Body of pancreas (tissue), 4 donors: ENCODE measurements around the gene HNRNPD. TPM values are rescaled to one million over a fixed set of nuclear protein-coding genes. Genes with fewer than 3 reads are reported as not detected.
"Not testable (repeated sequence)": the region's sequence is repeated elsewhere in the genome, so short reads cannot be mapped to it uniquely, and the experiment has no call there.

Experiments used
- ATAC-seq: fragments of 150-250 bp; one replicate; pipeline ENCODE4 v1.9.1; 2016
- DNase-seq, 4 donors: peaks; one replicate each; pipeline ENCODE4 v3.0.0-alpha.2; 2019
- H3K27ac ChIP-seq, 4 donors: fragments of 200-600 bp; sonication (generic); 1 replicate in 3 of 4; 2 replicates in 1 of 4; pipeline versions ENCODE4 v1.5.1 to v1.6.1; 2016 to 2019; ENCODE audit warnings: mild to moderate bottlenecking in 1 of 4, mixed read lengths in 1 of 4, moderate library complexity in 1 of 4
- H3K27me3 ChIP-seq, 2 donors: fragments of 200-600 bp; sonication (generic); one replicate each; pipeline ENCODE4 v1.6.0; 2016; ENCODE audit warnings: mild to moderate bottlenecking in 1 of 2
- H3K36me3 ChIP-seq, 2 donors: fragments of 200-600 bp; sonication (generic); replicated peaks in 1 of 2; 2 replicates each; pipeline ENCODE4 v1.5.1; 2016; ENCODE audit warnings: low read depth in 2 of 2; ENCODE audit not compliant: insufficient read depth in 1 of 2
- H3K4me1 ChIP-seq: fragments of 200-600 bp; sonication (generic); one replicate; pipeline ENCODE4 v1.6.0; 2016
- H3K4me3 ChIP-seq, 2 donors: fragments of 200-600 bp; sonication (generic); 1 replicate in 1 of 2; 2 replicates in 1 of 2; pipeline ENCODE4 v1.5.1; 2016 to 2019
- H3K9me3 ChIP-seq, 3 donors: fragments of 200-600 bp; sonication (generic); 1 replicate in 2 of 3; 2 replicates in 1 of 3; pipeline ENCODE4 v1.5.1; 2016
- POLR2A ChIP-seq, 3 donors: fragments of 450-650 bp; IDR thresholded peaks; one replicate each; pipeline ENCODE4 v1.6.1; 2016; ENCODE audit warnings: antibody characterized with exemption in 3 of 3, mild to moderate bottlenecking in 2 of 3
- WGBS, 2 donors: methylation state at CpG; one replicate each; pipeline ENCODE4 v1.1.5; 2017; 5-methylcytosine and 5-hydroxymethylcytosine counted together
- intact Hi-C: fragments of 100-400 bp; cut with DNase I; formaldehyde crosslinking; loops from one replicate; pipeline ENCODE4 v1.15.1; 2023
- total RNA-seq, 2 donors: library from RNA; depleted of rRNA; stranded (reverse); fragments of >200 nt; gene quantifications; one replicate each; pipeline ENCODE4 v1.1.0, GENCODE V29; 2016
- TF ChIP-seq, protein P1 (sequence below), 7 experiments: fragments of 450-650 bp in 4 of 7; fragments of 200-600 bp in 3 of 7; sonication (generic) in 3 of 7; IDR thresholded peaks; one replicate each; pipeline ENCODE4 v1.5.1; 2016 to 2019; ENCODE audit warnings: antibody characterized with exemption in 7 of 7

Gene HNRNPD
- total RNA-seq, 2 donors from 2014 or later = 97.0 to 104 TPM

DNA sequence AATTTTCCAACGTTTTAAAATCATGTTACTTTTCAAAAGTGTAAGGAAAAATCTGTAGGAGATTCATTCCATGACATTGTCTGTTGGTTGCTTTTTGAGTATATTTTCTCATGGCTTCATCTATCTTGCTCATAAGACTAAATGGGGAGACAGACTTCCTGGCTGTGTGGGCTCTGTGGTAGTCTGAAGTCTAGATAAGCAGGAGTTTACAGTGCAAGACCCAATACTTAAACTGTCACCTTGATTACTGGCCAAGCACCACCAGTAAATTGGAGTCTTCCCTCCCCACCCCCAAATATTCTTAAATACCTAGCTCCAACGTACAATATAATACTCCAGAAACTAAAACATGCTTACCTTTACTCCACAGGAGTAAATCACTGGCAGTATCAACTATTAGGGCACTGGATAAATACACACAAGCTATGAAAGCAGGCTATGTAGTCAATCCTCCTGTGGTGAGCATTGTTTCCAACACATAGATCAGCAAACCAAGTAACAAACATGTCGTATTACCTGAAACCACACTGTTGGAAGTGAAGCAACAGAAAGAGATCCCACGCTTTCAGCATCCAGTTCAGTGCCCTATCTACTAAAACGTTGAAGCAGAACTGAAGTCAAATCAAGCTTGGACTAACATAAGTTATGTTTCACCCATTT lies 6.2 kb downstream of the HNRNPD start:
- no peaks in the 10 kb centered on the region for H3K36me3 ChIP-seq
- ATAC-seq (no peak), DNase-seq (no peak)
- H3K4me3 ChIP-seq = no peak overlapping the region
- H3K27ac ChIP-seq = no peak overlapping the region
- TF ChIP-seq POLR2A (IDR thresholded peaks at IDR 0.05) = no peak
- TF ChIP-seq, protein P1, sequence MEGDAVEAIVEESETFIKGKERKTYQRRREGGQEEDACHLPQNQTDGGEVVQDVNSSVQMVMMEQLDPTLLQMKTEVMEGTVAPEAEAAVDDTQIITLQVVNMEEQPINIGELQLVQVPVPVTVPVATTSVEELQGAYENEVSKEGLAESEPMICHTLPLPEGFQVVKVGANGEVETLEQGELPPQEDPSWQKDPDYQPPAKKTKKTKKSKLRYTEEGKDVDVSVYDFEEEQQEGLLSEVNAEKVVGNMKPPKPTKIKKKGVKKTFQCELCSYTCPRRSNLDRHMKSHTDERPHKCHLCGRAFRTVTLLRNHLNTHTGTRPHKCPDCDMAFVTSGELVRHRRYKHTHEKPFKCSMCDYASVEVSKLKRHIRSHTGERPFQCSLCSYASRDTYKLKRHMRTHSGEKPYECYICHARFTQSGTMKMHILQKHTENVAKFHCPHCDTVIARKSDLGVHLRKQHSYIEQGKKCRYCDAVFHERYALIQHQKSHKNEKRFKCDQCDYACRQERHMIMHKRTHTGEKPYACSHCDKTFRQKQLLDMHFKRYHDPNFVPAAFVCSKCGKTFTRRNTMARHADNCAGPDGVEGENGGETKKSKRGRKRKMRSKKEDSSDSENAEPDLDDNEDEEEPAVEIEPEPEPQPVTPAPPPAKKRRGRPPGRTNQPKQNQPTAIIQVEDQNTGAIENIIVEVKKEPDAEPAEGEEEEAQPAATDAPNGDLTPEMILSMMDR (IDR thresholded peaks at IDR 0.05) = no peak
- intact Hi-C loops = no loop called here
- H3K27me3 ChIP-seq = no peaks in the 10 kb centered on the region
- peaks cover 80% of the 10 kb centered on the region for H3K4me1 ChIP-seq
- no peaks in the 10 kb centered on the region for H3K9me3 ChIP-seq
- 39 to 44% methylated on average over 5 of the region's 5 CpGs for WGBS, 2 donors

DNA sequence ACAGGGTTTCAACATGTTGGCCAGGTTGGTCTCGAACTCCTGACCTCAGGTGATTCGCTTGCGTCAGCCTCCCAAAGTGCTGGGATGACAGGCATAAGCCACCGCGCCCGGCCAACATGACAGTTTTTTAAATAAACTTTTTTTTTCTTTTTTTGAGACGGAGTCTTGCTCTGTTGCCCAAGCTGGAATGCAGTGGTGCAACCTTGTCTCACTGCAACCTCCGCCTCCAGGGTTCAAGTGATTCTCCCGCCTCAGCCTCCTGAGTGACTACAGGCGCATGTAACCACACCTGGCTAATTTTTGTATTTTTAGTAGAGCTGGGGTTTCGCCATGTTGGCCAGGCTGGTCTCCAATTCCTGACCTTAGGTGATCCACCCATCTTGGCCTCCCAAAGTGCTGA lies 7.4 kb downstream of the HNRNPD start:
- ATAC-seq, H3K9me3 ChIP-seq, intact Hi-C loops, H3K36me3 ChIP-seq, H3K27ac ChIP-seq, H3K4me3 ChIP-seq, H3K27me3 ChIP-seq, DNase-seq: not testable (repeated sequence)
- peaks cover 91% of the 10 kb centered on the region for H3K4me1 ChIP-seq
- WGBS, 2 donors = 93% methylated on average over 11 of the region's 11 CpGs

DNA sequence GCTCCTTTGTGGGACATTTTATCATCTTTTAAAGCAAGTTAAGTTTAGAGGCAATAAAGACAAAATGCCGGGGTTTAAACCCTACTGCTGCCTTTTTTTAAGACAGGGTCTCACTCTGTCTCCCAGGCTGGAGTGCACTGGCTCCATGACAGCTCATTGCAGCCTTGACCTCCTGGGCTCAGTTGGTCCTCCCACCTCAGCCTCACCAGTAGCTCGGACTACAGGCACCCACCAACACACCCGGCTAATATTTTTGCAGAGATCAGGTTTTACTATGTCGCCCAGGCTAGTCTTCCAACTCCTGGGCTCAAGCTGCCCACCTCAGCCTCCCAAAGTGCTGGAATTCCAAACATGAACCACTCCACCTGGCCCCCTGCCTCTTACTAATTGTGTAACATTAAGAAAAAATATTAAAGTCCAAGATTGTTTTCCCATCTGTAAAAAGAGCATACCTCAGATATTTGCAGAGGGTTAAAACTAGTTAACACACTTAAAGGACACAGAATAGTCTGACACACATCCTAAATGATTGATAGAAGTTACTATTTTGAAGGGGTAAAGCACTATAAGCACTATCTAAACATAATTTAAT lies 9.8 kb downstream of the HNRNPD start:
- no peaks in the 10 kb centered on the region for H3K27me3 ChIP-seq
- H3K4me3 ChIP-seq = no peak overlapping the region
- intact Hi-C loops = no loop called here
- ATAC-seq (no peak), DNase-seq (no peak)
- TF ChIP-seq, protein P1 (IDR thresholded peaks at IDR 0.05) = no peak
- TF ChIP-seq POLR2A (IDR thresholded peaks at IDR 0.05) = no peak
- 65 to 80% methylated on average over 4 of the region's 4 CpGs for WGBS, 2 donors
- no peaks in the 10 kb centered on the region for H3K36me3 ChIP-seq
- H3K9me3 ChIP-seq = peaks cover 0 to 3% (median 0%) of the 10 kb centered on the region in 3 donors
- no peak overlapping the region for H3K27ac ChIP-seq
- H3K4me1 ChIP-seq = peaks cover 92% of the 10 kb centered on the region

- H3K27me3 ChIP-seq = no peaks in the 10 kb centered on the region
- H3K9me3 ChIP-seq = peaks cover 0 to 3% (median 0%) of the 10 kb centered on the region in 3 donors
- no peak for DNase-seq
- no peak for TF ChIP-seq POLR2A (IDR thresholded peaks at IDR 0.05)
- TF ChIP-seq, protein P1 (IDR thresholded peaks at IDR 0.05) = no peak
- intact Hi-C loops = no loop called here
- no peak overlapping the region for H3K27ac ChIP-seq
- no peaks in the 10 kb centered on the region for H3K36me3 ChIP-seq
- no peak for ATAC-seq
- peaks cover 80% of the 10 kb centered on the region for H3K4me1 ChIP-seq
- H3K4me3 ChIP-seq = no peak overlapping the region
- 78 to 84% methylated on average over 9 of the region's 9 CpGs for WGBS, 2 donors
Observed at GRCh38 chr4:82362565-82362964, 11.2 kb downstream of the HNRNPD start.

GRCh38 chr4:82360298-82361177 lies 13.3 kb downstream of the HNRNPD start:
- 89 to 90% methylated on average over 4 of the region's 4 CpGs for WGBS, 2 donors
- Histone ChIP-seq H3K27ac (no peak overlapping the region), H3K4me1 (peaks cover 62% of the 10 kb centered on the region), H3K9me3 (peaks cover 0 to 3% (median 0%) of the 10 kb centered on the region in 3 donors), H3K4me3 (no peak overlapping the region), H3K27me3 (no peaks in the 10 kb centered on the region), H3K36me3 (peaks cover 0 to 16% of the 10 kb centered on the region in 2 donors)
- no peak for TF ChIP-seq POLR2A (IDR thresholded peaks at IDR 0.05)
- TF ChIP-seq, protein P1 (IDR thresholded peaks at IDR 0.05) = peak; percentile 20 to 57 (median 50)
- intact Hi-C loops = no loop called here
- no peak for DNase-seq
- ATAC-seq = peak; percentile 60
